HepG2 (cell line): ENCODE data around the gene CCDC195.

ENCODE experiments used
- EP300 ChIP-seq, 3 experiments: sonication (generic) in 1 of 3; formaldehyde crosslinking in 1 of 3; IDR thresholded peaks; 2 replicates each; pipeline versions ENCODE4 v1.5.1 to v1.6.1; 2011 to 2020; ENCODE audit warnings: low read depth in 2 of 3, low read length in 2 of 3, borderline replicate concordance in 1 of 3, improper control_type of control experiment in 1 of 3, mild to moderate bottlenecking in 1 of 3, missing genetic modification reagents in 1 of 3, moderate library complexity in 1 of 3
- IRF2 ChIP-seq: IDR thresholded peaks from 2 replicates; pipeline ENCODE4 v1.6.1; 2018; ENCODE audit warnings: missing genetic modification reagents, missing compliant biosample characterization
- ZNF274 ChIP-seq: sonication (generic); formaldehyde crosslinking; IDR thresholded peaks from 2 replicates; pipeline ENCODE4 v1.5.1; 2020; ENCODE audit warnings: mild to moderate bottlenecking, missing genetic modification reagents
- ZZZ3 ChIP-seq: sonication (generic); formaldehyde crosslinking; IDR thresholded peaks from 2 replicates; pipeline ENCODE4 v1.4.0; 2020; ENCODE audit warnings: missing genetic modification reagents, mild to moderate bottlenecking, borderline replicate concordance

DNA sequence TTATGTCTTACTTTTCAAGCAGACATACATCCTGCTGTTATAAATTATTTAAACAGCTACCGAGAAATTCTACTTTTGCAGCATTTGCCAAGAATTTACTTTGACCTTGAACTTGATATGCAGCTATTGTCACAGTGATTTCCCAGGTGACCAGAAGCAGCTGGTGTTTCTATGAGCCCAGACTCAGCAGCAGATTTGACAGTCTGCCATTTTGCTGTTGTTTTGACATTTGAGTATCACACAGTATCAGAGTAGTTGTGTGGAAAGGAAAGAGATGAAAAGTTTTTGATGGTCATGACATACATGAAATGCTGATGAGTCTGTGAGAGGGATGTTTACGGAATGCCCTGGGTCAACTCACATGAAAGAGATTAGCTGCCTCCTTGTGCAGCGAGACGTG, 6.6 kb upstream of the CCDC195 start:
- TF ChIP-seq EP300 (IDR thresholded peaks at IDR 0.05; ENCODE audit: low read depth in 2 of 2, low read length in 2 of 2) (no peak), EP300 (CRISPR knock-in tag; IDR thresholded peaks at IDR 0.05; ENCODE audit: borderline replicate concordance) (no peak), ZNF274 (CRISPR knock-in tag) (no peak), ZZZ3 (no peak), IRF2 (CRISPR knock-in tag) (no peak)
